GM21528 (cell line): ENCODE results near the gene KLK11.

Experiments
- ATAC-seq: cut with Tn5 transposase; IDR thresholded peaks from one replicate; pipeline ENCODE4 v1.9.1; 2021; ENCODE audit warnings: mild to moderate bottlenecking, moderate library complexity; ENCODE audit not compliant: unreplicated experiment, low FRiP score

KLK11 gene

DNA sequence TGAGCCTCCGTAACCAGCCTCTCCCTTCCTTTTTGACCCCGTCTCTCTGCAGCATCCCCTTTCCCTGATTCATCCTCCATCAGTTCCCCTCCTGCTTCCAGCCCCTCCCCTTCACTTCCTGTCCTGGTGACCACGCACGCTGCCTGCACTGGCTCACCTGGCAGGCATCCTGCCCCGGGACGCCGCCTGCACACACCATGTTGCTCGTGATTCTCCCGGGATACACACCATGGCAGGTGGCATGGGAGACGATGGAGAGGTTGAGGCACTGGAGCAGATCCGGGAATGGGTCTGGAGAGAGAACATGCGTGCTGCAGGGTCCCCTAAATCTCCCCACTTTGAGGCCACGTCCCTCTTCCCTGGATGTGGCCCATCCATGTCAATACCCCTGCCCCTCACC is 4.2 kb upstream of the KLK11 start:
- no peak for ATAC-seq

DNA sequence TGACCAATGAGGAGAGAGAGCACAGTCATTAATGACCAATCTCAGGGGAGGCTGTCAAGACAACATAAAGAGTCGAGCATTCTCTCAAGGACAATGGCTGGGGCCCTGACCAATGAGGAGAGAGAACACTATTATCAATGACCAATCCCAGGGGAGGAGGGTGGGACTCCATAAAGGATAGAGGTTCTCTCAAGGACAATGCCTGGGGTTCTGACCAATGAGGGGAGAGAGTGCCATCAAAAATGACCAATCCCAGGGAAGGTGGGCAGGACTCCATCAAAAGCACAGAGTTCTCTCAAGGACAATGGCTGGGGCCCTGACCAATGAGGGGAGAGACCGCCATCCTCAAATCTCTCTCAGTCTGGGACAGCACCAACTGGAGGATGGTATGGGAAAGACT is 3.3 kb upstream of the KLK11 start:
- ATAC-seq: no peak

DNA sequence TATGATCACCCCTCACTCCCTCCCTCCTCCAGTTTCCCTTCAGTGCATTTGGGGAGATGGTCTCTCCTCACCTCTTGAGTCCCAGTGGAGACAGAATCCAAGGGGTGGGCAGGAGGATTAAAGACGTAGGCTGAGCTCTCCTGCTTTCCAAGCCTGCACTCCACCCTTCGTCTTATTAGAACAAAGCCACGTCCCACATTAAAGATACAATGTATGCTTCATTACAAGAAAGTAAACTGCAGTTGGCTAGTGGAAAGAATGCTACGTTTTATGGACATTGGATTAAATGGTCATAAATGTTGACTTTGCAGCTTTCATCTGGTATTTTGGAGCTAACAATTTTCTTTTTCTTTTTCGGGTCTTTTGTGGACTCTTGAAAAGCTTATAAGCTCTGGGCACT is 1.5 kb upstream of the KLK11 start:
- ATAC-seq: no peak

DNA sequence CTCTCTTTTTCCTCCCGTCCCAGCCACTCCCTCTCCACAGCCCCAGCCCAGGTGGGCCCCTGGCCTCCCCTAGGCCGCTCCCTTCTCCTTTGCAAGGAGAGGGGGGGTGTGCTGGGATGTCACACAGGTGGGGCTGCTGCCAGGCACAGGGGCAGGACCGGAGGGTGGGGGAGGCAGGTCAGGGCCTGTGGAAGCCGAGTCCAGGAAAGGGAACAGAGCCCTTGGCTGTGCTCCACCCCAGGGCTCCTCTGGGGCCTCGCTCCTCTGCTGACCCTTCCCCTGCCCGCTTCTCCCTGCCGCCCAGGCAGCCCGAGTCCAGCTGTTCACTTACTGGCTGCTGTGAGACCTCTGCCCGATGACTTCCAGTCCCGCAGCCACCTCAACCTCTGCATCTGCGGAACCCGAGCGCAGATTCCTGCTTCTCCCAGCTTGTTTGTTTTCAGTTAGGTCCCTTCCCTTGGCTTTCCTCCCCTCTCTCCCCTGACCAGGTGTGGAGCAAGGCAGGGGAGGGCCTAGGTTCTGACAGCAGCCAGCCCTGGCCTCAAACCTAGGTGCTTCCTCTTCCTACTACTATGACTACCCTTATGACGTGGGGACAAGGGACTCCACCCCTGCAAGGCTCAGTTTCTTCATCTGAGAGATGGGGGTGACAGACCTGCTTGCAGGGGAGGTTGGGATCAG is 850 bp upstream of the KLK11 start:
- ATAC-seq: no peak

DNA sequence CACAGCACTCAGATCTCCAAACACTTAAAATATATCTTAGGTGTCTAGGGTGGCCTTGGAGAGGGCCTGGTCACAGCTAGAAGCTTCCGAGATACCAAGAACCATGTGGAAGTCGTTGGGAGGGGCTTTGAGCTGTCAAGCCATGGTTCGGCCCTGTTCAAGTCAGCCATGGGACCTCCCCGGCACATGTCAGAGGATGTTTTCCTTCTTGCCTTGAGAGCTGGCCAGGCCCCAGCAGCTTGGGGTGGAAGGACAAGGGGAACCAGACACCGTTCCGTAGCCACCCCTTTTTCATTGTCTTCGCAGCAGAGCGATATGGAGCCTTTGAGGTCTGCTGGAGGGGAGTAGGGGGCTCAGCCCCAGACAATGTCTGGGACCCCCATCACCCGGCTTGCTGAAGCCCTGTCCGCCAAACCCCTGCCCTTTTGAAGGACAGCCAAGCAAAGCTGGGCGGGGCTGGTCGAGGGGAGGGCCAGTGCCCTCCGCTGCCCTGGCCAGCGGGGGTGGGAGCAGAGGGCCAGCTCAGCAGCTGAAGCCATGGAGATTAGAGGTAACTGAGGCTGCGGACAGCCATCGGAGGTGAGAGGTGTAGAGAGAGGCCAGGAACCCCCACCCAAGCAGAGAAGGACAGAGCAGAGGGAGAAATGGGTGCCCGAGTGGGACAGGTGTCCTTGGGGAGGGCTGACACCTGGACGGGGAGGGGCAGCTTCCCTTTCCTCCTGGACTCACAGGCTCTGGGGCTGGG is 435 bp downstream of the KLK11 start:
- ATAC-seq: no peak

DNA sequence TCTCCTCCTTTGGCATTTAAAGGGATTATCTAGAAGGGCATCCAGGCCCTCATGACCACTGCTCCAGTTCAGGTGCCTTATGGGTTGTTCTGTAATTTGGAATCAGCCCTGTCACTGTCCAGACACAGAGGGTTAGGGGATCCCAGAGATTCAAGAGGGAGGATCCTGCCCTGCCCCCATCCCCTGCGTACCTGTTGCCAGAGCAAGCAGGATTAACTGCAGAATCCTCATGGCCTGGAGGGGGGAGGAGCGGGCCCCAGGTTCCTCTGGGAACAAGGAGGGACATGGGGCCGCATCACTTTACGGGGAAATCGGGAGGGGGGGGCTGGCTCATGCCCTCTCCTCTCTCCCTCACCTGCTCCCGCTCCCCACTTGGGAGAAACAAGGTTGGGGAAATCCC is 1.0 kb downstream of the KLK11 start:
- no peak for ATAC-seq

DNA sequence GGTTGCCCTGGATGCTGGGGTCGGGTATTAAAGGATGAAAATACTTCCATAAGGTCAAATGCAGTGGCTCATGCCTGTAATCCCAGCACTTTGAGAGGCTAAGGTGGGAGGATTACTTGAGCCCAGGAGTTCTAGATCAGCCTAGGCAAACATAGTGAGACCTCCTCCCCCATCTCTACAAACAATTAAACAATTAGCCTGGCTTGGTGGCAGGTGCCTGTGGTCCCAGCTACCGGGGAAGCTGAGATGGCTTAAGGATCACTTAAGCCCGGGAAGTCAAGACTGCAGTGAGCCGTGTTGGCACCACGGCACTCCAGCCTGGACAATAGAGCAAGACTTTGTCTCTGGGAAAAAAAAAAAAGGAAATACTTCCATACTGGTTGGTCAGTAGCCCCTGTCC is 1.5 kb downstream of the KLK11 start:
- no peak for ATAC-seq

DNA sequence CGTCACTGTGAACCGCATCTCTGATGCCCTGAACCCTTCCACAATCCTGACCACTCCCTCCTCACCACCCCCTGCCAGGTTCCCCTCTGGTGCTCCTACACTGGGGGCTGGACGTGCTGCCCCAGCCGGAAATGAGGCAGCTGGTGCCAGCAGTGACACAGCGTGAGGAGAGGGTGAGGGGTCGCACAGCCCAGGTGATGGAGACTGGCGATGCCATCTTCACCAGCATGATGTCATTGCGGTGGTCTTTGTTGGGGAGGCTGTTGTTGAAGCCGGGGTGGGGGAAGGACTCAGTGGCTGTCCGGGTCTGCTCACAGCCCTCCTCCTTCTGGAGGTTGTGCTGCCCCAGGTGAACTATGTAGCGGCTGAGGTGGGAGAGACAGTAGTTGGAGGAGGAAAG is 2.5 kb downstream of the KLK11 start:
- no peak for ATAC-seq

DNA sequence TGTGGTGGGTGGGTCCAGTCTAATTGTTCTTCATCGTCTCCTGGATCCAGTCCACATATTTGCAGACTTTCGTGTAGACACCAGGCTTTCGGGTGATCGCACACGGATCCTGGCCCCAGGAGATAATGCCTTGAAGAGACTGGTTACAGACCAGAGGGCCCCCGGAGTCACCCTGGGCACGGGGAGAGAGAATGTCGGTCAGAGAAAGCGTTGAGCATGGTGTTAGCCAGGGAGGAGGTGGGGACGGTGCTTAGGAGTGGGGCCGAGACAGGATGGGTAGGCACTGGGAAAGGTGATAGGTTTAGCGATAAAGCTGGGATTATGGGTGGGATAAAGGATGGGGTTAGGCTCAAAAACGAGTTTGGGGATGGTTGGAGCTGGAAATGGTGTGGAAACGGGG is 3.9 kb downstream of the KLK11 start:
- ATAC-seq: no peak

DNA sequence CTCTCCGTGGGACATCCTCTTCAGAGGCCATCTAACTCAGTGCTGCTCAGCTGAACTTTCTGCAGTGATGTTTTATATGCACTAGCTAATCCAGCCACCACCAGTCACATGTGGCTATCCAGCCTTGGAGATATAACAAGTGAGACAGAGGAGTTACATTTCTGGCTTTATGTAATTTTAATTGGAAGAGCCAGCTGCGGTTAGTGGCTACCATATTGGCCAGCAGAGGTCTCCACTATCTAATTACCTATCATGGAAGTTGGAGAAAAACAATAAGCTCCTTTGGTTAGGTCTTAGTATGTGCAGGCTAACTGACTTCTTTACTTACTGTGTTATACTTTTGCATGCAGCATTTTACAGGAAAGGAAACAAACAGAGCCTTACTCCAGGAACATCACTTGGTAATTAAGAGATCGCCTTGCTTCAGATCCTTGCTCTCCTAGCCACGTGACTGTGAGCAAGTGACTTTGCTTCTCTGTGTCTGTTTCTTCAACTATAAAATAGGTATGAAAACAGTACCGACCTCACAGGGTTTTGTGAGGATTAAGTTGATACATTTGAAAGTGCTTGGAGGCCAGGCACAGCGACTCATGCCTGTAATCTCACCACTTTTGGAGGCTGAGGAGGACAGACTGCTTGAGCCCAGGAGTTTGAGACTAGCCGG is 5.3 kb downstream of the KLK11 start:
- no peak for ATAC-seq

DNA sequence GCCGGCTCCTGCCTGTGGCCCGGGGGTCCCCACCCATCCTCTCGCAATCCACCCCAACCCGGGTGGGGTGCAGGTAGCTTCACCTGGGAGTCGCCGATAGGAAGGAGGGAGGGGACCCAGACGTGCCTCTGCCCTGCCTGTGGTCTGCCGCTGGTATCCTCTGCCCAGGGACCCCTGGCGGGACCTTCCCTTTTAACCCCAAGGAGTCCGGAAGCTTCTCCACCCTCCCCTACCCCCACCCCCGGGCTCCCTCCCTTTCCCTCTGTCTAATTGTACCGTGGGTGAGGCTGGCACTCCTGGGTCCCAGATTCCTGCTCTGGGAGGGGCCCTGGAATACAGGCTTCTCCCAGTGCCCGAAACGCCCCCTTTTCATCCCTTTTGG is 6.9 kb downstream of the KLK11 start, which contains the start of gene KLK10:
KLK10 (minus strand) TSS at position 166 of the 382 bp plus-strand sequence. CDS start 579 bp downstream, outside the sequence.
- no peak for ATAC-seq

DNA sequence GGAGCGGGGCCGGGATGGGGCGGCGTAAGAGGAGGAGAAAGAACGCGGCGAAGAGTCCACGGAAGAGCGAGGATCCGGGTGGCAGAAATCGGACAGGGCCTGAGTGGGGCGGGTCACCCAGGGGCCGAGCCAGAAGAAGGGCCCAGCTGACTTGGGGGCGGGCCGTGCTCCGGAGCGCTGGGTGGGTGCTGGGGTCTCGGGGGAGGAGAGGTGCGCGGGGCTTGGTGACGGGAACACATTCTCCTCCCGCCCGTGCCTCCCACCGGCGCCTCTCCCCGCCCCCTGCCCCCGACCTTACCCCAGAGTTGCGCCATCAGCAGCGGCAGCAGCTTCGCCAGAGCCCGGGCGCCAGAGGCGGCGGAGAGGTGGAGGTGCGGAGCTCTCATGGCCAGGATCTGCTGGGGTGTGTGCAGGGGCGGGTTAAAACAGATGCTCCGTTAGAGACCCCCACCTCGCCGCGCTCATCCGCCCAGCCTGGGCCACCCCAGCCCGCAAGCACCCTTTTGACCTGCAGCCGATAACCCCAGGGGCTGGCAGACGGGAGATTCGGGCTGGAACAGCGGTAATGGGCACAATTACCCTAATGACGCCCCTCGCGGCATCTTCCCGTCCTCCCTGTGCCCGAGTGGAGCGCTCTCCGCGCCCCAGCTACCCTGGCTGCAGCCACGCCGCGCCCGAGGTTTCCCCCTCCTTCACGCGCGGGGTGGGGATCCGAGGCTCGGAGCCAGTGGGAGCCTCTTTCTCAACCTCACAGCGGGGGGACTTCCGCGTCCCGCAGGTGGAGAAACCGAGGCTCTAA is 7.5 kb downstream of the KLK11 start:
- ATAC-seq: no peak

DNA sequence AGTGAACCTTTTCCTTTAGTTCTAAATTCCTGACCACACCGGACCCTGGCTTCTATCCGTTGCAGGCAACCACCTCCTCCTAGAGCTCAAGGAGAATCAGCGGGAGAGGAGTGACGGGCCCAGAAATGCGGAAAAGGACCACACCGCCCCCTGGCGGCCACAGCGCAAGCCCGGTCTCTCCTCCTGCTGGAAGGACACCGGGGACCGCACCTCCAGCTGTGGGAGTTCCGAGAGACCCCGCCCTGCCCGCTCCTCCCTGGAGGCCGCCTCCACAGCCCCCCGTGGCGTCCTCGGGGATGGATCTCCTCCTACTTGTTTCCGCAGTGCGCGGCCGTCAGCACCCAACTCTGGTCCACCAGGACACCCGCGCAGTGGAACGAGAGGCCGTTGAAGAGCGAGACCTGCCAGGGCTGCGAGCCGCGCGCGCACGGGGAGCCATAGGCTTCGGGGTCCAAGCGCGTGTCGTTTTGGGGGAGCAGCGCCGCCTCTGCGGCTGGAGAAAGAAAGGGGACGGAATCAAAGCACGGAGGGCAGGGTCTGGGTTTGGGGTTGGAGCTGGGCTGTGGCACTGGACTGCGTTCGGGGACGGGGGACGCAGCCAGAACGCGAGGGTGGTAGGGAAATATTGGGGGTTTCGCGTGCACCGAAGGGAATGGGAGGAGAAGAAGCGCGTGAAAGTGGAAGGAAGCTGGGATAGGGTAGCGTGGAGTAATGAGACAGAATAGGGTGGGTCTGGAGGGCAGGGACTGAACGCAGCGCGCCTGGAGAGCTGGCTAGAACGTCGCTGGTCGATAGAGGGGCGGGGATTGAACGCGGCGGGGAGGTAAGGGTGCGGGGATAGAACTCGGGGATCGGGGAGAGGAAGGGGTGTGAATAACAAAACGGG is 9.4 kb downstream of the KLK11 start:
- ATAC-seq: no peak

DNA sequence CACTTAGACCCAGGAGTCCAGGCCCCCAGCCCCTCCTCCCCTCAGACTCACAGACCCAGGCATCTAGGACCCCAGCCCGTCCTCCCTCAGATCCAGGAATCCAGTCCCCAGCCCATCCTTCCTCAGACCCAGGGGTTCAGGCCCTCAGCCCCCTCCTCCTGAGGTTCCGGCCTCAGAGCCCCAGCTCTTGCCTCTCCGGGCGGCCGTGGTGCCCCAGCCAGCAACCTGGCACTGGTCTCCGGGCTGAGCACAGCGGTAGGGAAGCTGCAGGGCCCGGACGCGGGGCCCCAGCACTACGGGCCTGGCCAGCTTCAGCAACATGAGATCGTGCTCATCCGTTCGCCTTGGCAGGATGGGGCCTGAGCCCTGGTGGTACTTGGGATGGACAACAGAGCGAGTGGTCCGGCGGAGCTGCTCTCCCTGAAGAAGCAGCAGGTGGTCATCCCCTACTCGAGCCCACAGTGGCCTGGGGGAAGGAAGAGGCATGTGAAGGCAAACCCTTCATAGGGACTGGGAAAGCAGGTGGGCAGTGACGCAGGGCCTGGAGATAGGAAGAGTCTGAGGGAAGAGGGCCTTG is 10.6 kb downstream of the KLK11 start:
- no peak for ATAC-seq

DNA sequence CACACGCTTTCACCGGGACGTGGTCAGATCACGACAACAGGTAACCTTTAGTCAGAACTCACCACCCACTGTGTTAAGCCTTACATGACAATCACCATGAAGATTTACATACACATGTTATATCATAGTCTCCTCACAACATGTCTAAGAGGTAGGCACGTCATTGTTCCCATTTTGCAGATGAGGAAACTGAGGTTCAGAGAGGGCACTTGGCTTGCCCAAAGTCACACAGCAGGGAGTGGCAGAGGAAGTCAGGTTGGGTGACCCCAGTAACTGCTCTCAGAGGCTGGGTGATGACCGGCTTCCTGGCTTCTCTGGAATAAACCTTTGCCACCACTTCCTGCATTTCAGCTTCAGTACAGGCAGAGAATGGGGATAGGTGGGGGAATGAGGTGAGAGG is 12.2 kb downstream of the KLK11 start:
- ATAC-seq: no peak

DNA sequence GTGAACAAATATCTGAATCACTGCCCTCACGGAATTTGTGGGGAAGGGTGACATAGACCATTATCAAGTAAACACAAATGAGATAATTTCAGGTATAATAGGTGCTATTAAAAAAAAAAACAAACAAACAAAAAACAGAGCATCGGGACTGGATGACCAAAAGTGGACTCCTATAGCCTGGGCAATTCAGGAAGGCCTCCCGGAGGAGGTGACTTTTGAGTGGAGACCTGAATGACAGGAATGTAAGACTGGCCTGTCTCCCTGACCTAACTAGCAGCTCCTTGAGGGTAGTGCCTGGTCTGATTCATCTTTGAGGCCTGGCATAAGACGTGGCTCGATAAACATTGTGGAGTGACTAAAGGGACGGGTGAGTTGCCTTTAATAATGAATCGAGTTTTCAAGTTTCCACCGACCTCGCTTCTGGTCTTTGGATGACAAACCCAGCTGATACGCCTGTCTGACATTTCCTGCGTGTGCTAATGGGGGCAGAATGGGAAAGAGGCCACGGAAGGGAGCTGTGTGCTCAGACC is 13.7 kb downstream of the KLK11 start:
- ATAC-seq: no peak

DNA sequence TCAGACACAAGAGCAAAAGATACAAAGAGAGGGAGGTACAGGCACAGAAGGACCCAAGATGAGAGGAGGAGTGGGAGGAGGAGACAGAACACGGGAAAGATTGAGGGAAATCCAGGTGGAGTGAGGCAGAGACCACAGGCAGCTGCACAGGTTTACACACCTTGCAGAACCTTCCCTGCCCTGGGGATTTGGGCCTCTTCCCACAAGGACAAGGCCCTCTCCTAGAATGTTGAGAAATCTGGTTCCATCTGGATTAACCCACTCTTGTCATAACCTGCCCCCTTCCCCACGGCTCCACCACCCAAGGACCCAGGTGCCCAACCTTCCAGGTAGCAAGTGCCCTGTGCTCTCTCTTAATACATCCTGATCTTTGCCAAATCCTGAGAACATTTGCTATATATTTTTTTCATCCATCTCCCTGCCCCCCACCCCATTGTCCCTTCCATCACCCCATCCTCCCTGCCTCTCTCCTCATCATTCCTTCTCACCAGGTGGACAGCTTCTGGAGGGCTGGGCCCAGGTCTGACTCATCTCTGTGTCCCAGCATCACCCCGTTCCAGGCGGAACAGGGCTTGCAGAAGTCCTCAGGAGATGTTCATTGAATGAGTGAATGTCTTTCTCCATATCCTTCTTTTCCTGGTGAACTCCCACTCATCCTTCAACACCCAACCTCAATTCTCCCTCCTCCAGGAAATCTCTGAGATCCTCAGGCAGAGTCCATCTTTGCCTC is 16.2 kb downstream of the KLK11 start:
- ATAC-seq: no peak

DNA sequence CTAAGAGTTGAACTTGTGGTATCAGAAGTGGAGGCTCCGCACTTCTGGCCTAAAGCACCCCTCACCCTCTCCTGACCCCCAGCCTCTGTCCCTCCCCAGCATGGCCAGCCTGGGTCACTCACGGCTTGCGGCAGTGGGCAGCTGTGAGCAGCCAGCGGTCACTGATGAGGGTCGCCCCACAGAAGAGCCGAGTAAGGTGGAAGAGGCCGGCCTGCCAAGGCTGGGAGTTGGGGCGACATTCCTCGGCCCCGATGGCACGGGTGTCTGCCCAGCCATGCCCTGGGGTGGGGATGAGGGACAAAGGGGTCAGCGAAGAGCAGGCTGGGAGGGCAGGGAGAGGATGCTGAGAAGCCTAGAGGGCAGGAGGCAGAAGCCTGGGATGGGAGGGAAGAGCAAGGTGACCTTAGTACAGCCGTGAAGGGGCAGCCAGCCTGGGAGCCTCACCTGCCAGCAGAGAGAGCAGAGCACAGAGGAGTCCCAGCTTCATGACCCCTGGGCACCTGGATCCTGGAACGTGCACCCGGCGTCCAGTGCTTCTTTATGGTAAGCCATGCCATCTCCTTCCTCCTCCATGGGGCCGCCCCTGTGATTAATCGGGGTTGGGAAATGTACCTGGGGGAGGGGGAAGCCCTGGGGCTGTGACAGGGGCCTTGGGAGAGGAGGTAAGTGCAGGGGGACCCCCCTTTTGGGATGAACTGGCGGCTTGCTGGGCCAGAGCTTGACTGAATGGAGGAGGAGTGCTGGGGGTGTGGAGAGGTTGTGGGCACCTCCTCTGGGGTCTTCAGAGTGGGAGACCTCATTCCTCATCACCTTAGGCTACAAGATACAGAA is 17.1 kb downstream of the KLK11 start:
- ATAC-seq: no peak
